NCI-H187 (cell line): ENCODE measurements around the gene NREP.
"Not testable (repeated sequence)": the region's sequence is repeated elsewhere in the genome, so short reads cannot be mapped to it uniquely, and the experiment has no call there.

Source experiments
- DNase-seq, 2 experiments: peaks; one replicate each; lab custom pipeline; 2025; lab: John Stamatoyannopoulos, UW

Gene NREP

GRCh38 chr5:111739416-111739815 lies 17.6 kb downstream of the NREP start:
- no peak for DNase-seq

GRCh38 chr5:111738118-111738517 lies 18.9 kb downstream of the NREP start:
- DNase-seq = no peak

GRCh38 chr5:111737716-111738115 lies 19.3 kb downstream of the NREP start:
- DNase-seq = no peak

GRCh38 chr5:111735583-111736270 lies 21.3 kb downstream of the NREP start:
- DNase-seq = no peak

- DNase-seq = no peak
Measured at GRCh38 chr5:111734597-111734996, 22.4 kb downstream of the NREP start.

- no peak for DNase-seq
Measured at GRCh38 chr5:111734013-111734412, 23.0 kb downstream of the NREP start.

- no peak for DNase-seq
Measured at GRCh38 chr5:111733571-111733970, 23.4 kb downstream of the NREP start.

- DNase-seq = no peak
Measured at GRCh38 chr5:111731638-111732037, 25.4 kb downstream of the NREP start.

- no peak for DNase-seq
Measured at GRCh38 chr5:111730659-111731382, 26.2 kb downstream of the NREP start.

GRCh38 chr5:111728941-111729340 lies 28.1 kb downstream of the NREP start:
- DNase-seq = no peak

- no peak for DNase-seq
Measured at GRCh38 chr5:111726986-111727385, 30.0 kb downstream of the NREP start.

GRCh38 chr5:111722140-111722539 lies 34.9 kb downstream of the NREP start:
- DNase-seq = no peak

- DNase-seq = no peak
Measured at GRCh38 chr5:111720333-111720890, 36.6 kb downstream of the NREP start.

- DNase-seq = no peak
Measured at GRCh38 chr5:111719773-111720172, 37.2 kb downstream of the NREP start.

- not testable (repeated sequence) for DNase-seq
Measured at GRCh38 chr5:111716789-111717188, 40.2 kb downstream of the NREP start.

- no peak for DNase-seq
Measured at GRCh38 chr5:111707630-111708164, 49.3 kb downstream of the NREP start.

- no peak for DNase-seq
Measured at GRCh38 chr5:111706345-111706744, 50.6 kb downstream of the NREP start.

GRCh38 chr5:111704452-111705085 lies 52.4 kb downstream of the NREP start:
- DNase-seq = no peak

- DNase-seq = no peak
Measured at GRCh38 chr5:111703662-111704061, 53.3 kb downstream of the NREP start.

GRCh38 chr5:111699976-111700375 lies 57.0 kb downstream of the NREP start:
- DNase-seq = no peak

GRCh38 chr5:111699324-111699723 lies 57.7 kb downstream of the NREP start:
- DNase-seq = no peak

- no peak for DNase-seq
Measured at GRCh38 chr5:111697881-111698757, 58.9 kb downstream of the NREP start.
